ENCODE results near the gene USP49. TPM values are rescaled to one million over a fixed set of nuclear protein-coding genes. Genes with fewer than 3 reads are reported as not detected.

The USP49 gene
- total and polyA plus RNA-seq, 2 of the 13 experiments (the other 11 are each of a cell fraction or from before 2014, with no cell fraction given): 2.9 to 4.3 TPM

DNA sequence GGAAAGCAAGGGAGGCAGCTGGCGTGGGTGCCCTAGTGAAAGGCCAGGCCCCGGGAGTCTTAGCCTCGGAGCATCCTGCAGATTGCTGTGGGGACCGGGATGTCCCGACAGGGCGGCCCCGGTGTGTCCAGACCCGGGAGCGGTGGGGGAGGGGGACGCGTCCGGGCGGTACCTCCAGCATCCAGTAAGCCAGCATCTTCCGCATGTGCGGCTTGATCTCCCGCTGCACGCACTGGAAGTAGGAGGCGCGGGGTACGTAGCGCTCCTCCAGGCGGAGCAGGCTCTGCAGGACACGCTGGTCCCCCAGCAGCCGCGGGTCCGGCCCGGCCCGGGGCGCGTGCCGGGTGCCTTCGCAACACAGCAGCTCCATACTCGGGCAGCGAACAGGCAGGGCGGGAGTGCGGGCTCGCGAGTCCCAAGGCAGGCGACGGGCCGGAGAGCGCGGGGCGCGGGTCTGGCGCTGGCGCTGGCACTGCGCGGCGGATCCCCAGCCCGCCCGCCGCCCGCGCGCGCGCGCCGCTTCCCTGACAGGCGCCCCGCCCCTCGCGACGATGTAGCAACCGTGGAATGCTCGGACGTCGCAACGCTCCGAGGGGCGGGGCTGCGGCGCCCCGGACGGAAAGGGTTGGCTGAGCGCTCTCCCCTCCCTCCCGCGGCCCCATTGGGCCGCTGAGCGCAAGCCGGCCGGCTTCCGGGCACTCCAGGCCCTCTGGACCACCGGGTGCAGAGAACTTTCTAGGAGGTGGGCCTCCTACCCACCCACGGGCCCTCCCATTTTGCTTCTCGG is 46.3 kb upstream of the USP49 start, which contains the start of gene CCND3 (continued):
- TF ChIP-seq ZNF883 (CRISPR knock-in tag; IDR thresholded peaks at IDR 0.05; ENCODE audit: not compliant biosample characterization): no peak

DNA sequence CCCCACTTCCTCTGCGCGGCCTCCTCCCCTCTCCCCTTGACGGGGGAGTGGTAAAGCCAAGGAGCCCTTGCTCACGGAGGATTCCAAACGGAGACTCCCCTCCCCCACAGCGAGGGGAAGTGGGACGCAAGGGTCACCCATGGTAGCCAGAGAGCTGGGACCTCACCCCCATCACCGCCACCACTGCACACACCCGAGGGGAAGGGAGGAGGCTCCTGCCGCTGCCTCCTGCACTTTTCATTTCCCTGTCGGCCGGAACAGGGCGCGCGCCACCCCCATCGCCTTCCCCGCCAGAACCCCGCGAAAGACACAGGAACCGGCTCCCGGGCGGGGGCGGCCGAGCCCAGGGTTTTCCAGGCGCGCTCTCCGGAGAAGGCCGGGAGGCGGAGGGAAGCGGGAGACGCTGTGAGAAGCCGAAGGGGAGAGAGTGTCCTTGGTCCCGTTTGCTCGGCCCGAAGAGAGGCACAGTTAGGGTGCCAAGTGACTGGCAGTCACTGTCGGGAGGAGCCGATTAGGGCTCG is 45.6 kb upstream of the USP49 start:
- no peak for FAIRE-seq
- Histone ChIP-seq H3K4me2 (ENCODE audit: low read depth, low read length) (peak overlapping the region; percentile 98), H3K9ac (ENCODE audit: insufficient read depth, low read depth, low read length) (peak overlapping the region; percentile 48), H3K4me3 (replicated peaks in 1 of 3; ENCODE audit: insufficient read depth in 1 of 3, low read depth in 2 of 3, low read length in 3 of 3) (peak overlapping the region; percentile 74 to 91 (median 75)), H2AFZ (ENCODE audit: low read length) (no peak overlapping the region), H3K9me3 (ENCODE audit: low read length) (no peaks in the 10 kb centered on the region), H3K27me3 (ENCODE audit: control insufficient read depth in 1 of 2, insufficient read depth in 2 of 2, low read length in 2 of 2) (no peaks in the 10 kb centered on the region), H4K20me1 (ENCODE audit: insufficient read depth, low read length) (peaks cover 4% of the 10 kb centered on the region; the same call in 1 of the 2 replicates), H3K4me1 (ENCODE audit: insufficient read depth, low read length) (peaks cover 37% of the 10 kb centered on the region), H3K27ac (ENCODE audit: extremely low read length, insufficient read depth, low read length) (no peak overlapping the region), H3K36me3 (replicated peaks in 1 of 2; ENCODE audit: control insufficient read depth in 1 of 2, insufficient read depth in 2 of 2, low read length in 2 of 2) (no peaks in the 10 kb centered on the region; a peak in 1 of 5 replicates), H3K79me2 (ENCODE audit: insufficient read depth, low read length) (no peaks in the 10 kb centered on the region)
- CTCF ChIA-PET (ENCODE audit: low intra/inter-chr PET ratio, low total read pairs): interaction anchor here (1.6 kb wide), 1 partner anchor 103 kb away, joined by 5 read pairs; no protein-coding TSS in a partner anchor
- POLR2A ChIA-PET: no interaction called here
- BruUV-seq (replicated peaks): no TSS peak
- DNase-seq (ENCODE audit: low spot score): no peak
- intact Hi-C loops (cut with micrococcal nuclease; ENCODE audit: unreplicated experiment) (loop anchor here (1.0 to 2.0 kb wide), 3 partner anchors 20 to 103 kb away; partner anchors contain the start of genes BYSL and MED20), in situ Hi-C loops (cut with HindIII; ENCODE audit: extremely low pct_ligation_motif_present, low pct_unique_long_range_greater_than_20kb) (no loop called here)
- ATAC-seq: peak; percentile 17
- 4% methylated on average over 34 of the region's 38 CpGs for WGBS (ENCODE audit: low lambda C conversion rate)
- TF ChIP-seq ZFX (CRISPR knock-in tag; IDR thresholded peaks at IDR 0.05; ENCODE audit: low read depth) (0 out of 2 replicates have a peak, but pooled peaks have one; percentile 2), ASH2L (IDR thresholded peaks at IDR 0.05; ENCODE audit: insufficient read length, low read depth, low read length) (peak; percentile 1), ZNF572 (CRISPR knock-in tag; IDR thresholded peaks at IDR 0.05) (peak; percentile 90), STAG1 (CRISPR knock-in tag; IDR thresholded peaks at IDR 0.05) (0 out of 2 replicates have a peak, but pooled peaks have one; percentile 15), ZNF607 (CRISPR knock-in tag; IDR thresholded peaks at IDR 0.05; ENCODE audit: borderline replicate concordance) (peak; percentile 55), PITX1 (CRISPR knock-in tag; IDR thresholded peaks at IDR 0.05) (peak; percentile 56; the same call in 1 of the 2 replicates), MTF1 (CRISPR knock-in tag; IDR thresholded peaks at IDR 0.05) (no peak), ZSCAN31 (CRISPR knock-in tag; IDR thresholded peaks at IDR 0.05; ENCODE audit: low read depth) (peak; percentile 43; the same call in 1 of the 2 replicates), ZBTB42 (CRISPR knock-in tag; IDR thresholded peaks at IDR 0.05) (peak; percentile 80; the same call in 1 of the 2 replicates), ZNF350 (CRISPR knock-in tag; IDR thresholded peaks at IDR 0.05; ENCODE audit: borderline replicate concordance, low read depth) (no peak; the same call in 1 of the 2 replicates), ZNF230 (CRISPR knock-in tag; IDR thresholded peaks at IDR 0.05) (0 out of 2 replicates have a peak, but pooled peaks have one; percentile 8), ZNF780A (CRISPR knock-in tag; IDR thresholded peaks at IDR 0.05) (no peak), ONECUT2 (CRISPR knock-in tag; IDR thresholded peaks at IDR 0.05) (no peak)
- TF ChIP-seq, protein P1, sequence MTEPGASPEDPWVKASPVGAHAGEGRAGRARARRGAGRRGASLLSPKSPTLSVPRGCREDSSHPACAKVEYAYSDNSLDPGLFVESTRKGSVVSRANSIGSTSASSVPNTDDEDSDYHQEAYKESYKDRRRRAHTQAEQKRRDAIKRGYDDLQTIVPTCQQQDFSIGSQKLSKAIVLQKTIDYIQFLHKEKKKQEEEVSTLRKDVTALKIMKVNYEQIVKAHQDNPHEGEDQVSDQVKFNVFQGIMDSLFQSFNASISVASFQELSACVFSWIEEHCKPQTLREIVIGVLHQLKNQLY (CRISPR knock-in tag; IDR thresholded peaks at IDR 0.05): no peak
- TF ChIP-seq, protein P2, sequence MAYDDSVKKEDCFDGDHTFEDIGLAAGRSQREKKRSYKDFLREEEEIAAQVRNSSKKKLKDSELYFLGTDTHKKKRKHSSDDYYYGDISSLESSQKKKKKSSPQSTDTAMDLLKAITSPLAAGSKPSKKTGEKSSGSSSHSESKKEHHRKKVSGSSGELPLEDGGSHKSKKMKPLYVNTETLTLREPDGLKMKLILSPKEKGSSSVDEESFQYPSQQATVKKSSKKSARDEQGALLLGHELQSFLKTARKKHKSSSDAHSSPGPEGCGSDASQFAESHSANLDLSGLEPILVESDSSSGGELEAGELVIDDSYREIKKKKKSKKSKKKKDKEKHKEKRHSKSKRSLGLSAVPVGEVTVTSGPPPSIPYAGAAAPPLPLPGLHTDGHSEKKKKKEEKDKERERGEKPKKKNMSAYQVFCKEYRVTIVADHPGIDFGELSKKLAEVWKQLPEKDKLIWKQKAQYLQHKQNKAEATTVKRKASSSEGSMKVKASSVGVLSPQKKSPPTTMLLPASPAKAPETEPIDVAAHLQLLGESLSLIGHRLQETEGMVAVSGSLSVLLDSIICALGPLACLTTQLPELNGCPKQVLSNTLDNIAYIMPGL (CRISPR knock-in tag; IDR thresholded peaks at IDR 0.05; ENCODE audit: borderline replicate concordance in 1 of 2, low read depth in 1 of 2): peak in 1 of 2 experiments; percentile 25; a peak in 2 of 4 replicates
- TF ChIP-seq, protein P3, sequence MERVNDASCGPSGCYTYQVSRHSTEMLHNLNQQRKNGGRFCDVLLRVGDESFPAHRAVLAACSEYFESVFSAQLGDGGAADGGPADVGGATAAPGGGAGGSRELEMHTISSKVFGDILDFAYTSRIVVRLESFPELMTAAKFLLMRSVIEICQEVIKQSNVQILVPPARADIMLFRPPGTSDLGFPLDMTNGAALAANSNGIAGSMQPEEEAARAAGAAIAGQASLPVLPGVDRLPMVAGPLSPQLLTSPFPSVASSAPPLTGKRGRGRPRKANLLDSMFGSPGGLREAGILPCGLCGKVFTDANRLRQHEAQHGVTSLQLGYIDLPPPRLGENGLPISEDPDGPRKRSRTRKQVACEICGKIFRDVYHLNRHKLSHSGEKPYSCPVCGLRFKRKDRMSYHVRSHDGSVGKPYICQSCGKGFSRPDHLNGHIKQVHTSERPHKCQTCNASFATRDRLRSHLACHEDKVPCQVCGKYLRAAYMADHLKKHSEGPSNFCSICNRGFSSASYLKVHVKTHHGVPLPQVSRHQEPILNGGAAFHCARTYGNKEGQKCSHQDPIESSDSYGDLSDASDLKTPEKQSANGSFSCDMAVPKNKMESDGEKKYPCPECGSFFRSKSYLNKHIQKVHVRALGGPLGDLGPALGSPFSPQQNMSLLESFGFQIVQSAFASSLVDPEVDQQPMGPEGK (CRISPR knock-in tag; IDR thresholded peaks at IDR 0.05): 0 out of 2 replicates have a peak, but pooled peaks have one; percentile 43
